Measurements from ENCODE around the gene PELI2.

GRCh38 chr14:56341766-56342493 is 223.7 kb downstream of the PELI2 start:
- TF ChIP-seq GATA3 (IDR thresholded peaks at IDR 0.05; ENCODE audit: low read depth, low read length) (no peak), GATA2 (IDR thresholded peaks at IDR 0.05; ENCODE audit: low read depth, low read length) (no peak)

Data from SH-SY5Y (cell line).